IPS-18a (cell line): ENCODE data around the gene WFS1.

Experiments used
- H3K27ac ChIP-seq: one replicate; pipeline ENCODE4 v1.5.1; 2013; ENCODE audit warnings: low read length
- H3K27me3 ChIP-seq: one replicate; pipeline ENCODE4 v1.6.1; 2013; ENCODE audit warnings: mild to moderate bottlenecking, low read length; ENCODE audit not compliant: control insufficient read depth, insufficient read depth
- H3K36me3 ChIP-seq: one replicate; pipeline ENCODE4 v1.6.1; 2013; ENCODE audit warnings: low read depth, low read length; ENCODE audit not compliant: control insufficient read depth
- H3K4me1 ChIP-seq: one replicate; pipeline ENCODE4 v1.6.1; 2013; ENCODE audit warnings: low read depth, low read length; ENCODE audit not compliant: control insufficient read depth
- H3K4me3 ChIP-seq: one replicate; pipeline ENCODE4 v1.5.1; 2013; ENCODE audit warnings: low read length
- H3K9ac ChIP-seq: one replicate; pipeline ENCODE4 v1.6.1; 2013; ENCODE audit warnings: mild to moderate bottlenecking, low read length, moderate library complexity
- H3K9me3 ChIP-seq: one replicate; pipeline ENCODE4 v1.6.1; 2013; ENCODE audit warnings: low read depth, low read length; ENCODE audit not compliant: control insufficient read depth

The WFS1 gene

DNA sequence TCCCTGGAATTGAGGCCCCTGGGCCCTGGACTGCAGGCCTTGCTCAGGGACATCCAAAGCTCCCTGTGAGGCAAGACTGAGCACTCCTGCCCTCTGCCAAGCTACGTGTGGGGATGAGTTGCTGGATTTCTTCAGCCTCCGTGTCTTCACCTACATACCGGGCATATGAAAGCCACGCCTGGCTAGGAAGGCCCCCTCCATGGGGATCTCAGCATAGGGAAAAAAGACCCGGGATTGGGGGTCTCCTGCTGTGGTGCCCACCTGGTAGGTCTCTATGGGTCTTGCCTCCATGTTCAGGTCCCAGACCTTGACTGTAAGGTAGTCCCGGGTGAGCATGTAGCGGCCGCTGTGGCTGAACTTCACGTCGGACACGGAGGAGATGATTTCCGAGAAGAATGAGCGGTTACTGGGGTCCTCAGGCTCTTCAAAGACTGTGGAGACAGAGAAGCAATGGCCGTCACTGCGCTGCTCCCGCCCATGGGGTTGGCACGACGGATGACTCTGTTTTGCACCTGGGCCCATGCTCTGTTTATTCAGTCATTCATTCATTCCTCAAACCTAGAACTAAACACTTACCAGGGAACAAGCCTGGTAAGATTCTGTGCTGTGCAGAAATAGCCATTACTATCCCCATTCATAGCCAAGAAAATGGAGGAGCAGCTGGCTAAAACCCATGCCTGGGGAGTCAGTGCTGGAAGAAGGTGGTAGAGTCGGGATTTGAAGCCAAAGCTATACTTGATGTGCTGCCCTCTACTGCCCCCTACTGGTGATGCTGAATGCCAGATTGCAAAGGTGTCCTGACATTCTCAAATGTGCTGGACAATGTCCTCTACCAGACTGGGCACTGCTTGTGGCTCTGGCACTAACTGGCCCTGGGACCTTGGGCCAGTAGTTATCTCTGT lies 63.9 kb downstream of the WFS1 start:
- no peaks in the 10 kb centered on the region for H3K9me3 ChIP-seq
- H3K4me3 ChIP-seq, result no peak overlapping the region
- no peak overlapping the region for H3K27ac ChIP-seq
- no peak overlapping the region for H3K9ac ChIP-seq
- no peaks in the 10 kb centered on the region for H3K27me3 ChIP-seq
- no peaks in the 10 kb centered on the region for H3K36me3 ChIP-seq
- H3K4me1 ChIP-seq, result peaks cover 9% of the 10 kb centered on the region

DNA sequence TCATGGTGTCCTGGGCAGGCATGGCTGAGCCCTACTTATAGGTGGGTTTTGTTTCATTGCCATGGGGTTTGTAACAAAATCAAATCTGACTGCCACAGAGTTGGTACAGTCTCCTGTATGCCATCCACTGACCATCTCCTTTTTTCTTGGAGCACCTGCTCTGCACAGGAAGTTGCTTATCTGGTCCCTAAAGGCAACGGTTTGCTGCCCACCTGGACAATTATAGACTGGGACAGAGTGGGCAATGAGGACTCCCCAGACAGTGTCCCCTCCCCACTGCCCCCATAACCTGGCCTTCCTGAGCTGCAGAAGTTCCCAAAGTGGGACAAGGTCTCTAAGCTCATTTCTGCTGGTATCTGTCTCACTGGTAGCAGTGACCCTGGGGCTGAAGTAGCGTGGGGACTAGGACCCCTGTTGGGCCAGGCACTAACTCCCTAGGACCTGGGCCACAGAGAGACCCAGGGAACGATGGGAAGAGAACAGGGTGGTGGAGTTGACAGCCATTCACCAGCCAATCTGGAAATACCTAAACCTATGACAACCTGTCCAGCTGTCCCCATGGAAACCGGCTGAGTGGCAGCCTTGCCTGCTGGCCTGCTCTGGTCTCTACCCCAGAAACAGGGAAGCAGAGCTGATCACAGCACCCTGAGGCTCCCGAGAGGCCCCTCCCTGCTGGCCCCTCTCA lies 64.7 kb downstream of the WFS1 start:
- Histone ChIP-seq H3K9me3 (no peaks in the 10 kb centered on the region), H3K4me3 (no peak overlapping the region), H3K36me3 (no peaks in the 10 kb centered on the region), H3K27ac (no peak overlapping the region), H3K27me3 (no peaks in the 10 kb centered on the region), H3K9ac (no peak overlapping the region), H3K4me1 (peaks cover 9% of the 10 kb centered on the region)

DNA sequence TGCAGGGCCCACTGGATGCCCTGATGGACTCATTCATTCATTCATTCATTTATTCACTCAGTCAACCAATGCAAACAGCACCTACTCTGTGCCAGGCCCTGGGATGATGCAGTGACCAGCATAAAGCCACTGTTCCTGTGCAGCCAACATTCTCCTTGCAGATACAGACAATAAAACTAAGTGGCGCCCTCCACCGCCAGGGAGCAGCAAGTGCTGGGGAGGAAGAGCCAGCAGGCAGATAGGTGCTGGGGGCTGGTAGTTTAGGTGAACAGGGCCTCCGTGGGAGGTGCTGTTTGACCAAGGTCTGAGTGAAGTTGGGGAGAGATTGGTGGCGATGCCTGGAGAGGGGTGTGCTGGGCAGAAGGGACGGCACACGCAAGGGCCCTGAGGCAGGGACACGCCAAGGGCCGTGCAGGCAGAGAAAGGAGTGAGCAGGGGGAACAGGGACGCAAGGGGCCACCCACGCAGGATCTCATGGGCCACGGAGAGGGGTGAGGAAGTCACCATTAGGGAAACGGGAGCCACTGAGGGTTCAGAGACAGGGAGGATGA lies 65.5 kb downstream of the WFS1 start:
- Histone ChIP-seq H3K27me3 (no peaks in the 10 kb centered on the region), H3K27ac (no peak overlapping the region)

DNA sequence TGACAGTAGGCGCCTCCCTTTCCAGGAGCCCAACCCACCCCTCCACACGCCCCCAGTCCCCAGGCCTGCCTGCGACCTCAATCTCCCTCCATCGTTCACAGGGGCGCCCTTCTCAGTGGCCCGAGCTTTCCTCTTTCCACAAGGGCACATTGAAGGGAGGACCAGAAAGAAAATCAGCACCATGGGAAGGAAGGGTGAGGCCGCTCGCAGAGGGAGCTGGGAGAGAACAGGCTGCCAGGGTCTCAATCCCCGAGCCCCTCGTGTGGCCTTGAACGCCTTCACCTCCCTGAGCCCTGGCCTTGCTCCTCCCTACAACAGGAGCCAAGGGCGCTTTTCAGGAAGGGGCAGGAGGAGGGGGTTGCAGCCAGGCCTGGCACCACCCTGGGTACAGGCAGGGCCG lies 66.5 kb downstream of the WFS1 start:
- H3K9me3 ChIP-seq, result no peaks in the 10 kb centered on the region
- H3K27ac ChIP-seq, result no peak overlapping the region
- peaks cover 9% of the 10 kb centered on the region for H3K4me1 ChIP-seq
- no peak overlapping the region for H3K9ac ChIP-seq
- no peaks in the 10 kb centered on the region for H3K36me3 ChIP-seq
- H3K4me3 ChIP-seq, result no peak overlapping the region
- no peaks in the 10 kb centered on the region for H3K27me3 ChIP-seq

More for the DNA sequence above, 65.5 kb downstream of the WFS1 start:
- Histone ChIP-seq H3K4me3 (no peak overlapping the region), H3K4me1 (peaks cover 9% of the 10 kb centered on the region), H3K36me3 (no peaks in the 10 kb centered on the region), H3K9ac (no peak overlapping the region), H3K9me3 (no peaks in the 10 kb centered on the region)

DNA sequence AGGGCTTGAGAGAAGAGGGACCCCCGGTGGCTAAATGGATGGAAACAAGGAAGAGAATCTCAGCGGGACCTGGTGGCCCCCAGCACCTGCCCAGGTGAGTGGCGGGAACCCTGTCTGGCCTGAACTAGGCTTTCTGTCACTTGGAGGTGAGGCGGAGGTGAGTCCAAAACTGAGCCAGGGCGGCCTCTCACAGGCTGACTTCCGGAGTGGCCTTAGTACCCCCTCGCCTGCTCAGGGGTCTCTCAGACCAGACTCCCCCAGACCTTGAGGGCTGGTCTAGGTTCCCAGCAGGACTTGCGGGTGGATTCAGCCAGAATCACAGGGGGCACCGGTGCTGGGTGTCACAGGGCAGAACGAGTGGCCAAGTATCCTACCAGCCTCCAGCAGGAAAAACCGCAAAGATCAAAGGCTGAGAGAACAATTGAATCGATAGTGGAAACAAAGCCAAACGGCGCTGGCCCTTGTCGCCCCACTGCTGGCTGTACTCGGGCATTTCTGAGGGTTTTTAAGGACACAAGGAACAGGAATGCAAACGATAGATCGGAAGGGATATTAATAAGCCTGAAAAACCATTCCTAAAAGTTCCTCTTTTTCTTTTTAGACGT lies 67.8 kb downstream of the WFS1 start:
- peaks cover 9% of the 10 kb centered on the region for H3K4me1 ChIP-seq
- H3K36me3 ChIP-seq, result no peaks in the 10 kb centered on the region
- no peak overlapping the region for H3K9ac ChIP-seq
- no peak overlapping the region for H3K4me3 ChIP-seq
- no peaks in the 10 kb centered on the region for H3K27me3 ChIP-seq
- H3K27ac ChIP-seq, result no peak overlapping the region
- H3K9me3 ChIP-seq, result no peaks in the 10 kb centered on the region

DNA sequence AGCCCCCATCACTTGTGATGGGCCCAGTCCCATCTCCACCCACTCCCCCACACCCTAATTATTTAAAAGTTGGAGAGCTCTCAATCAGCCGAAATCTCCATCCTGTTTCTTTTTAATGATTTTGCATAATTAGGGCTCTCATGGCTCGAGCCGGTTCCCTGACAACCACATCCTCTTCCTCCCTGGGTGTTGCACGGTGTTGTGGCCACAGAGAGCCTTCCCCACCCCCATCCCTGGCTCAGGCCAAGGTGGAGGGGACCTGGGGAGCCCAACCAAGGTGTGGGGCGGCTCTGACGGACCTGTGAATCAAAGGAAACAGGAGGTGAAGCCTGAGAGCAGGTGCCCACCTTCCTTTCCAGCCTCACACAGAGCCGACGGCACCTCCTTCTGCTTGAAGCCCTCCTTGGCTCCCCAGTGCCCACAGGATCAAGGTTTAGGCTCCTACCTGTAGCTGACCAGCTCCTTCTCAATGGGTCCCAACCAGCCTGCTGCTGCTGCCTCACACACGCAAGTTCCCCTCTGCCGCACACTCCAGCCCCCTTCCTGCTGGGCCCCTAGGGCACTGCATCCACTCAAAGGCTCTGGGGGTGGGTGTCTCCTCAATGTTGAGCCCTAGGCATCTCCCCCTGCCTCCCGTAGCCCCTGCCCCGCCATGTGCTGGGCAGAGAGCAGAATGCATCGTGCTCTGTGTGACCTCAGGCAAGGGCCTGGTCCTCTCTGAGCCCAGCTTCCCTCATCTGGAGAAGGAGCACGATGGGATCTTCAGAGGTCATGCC lies 68.7 kb downstream of the WFS1 start:
- Histone ChIP-seq H3K36me3 (no peaks in the 10 kb centered on the region), H3K9ac (no peak overlapping the region), H3K27ac (no peak overlapping the region), H3K27me3 (no peaks in the 10 kb centered on the region), H3K4me1 (peaks cover 9% of the 10 kb centered on the region), H3K4me3 (no peak overlapping the region), H3K9me3 (no peaks in the 10 kb centered on the region)

DNA sequence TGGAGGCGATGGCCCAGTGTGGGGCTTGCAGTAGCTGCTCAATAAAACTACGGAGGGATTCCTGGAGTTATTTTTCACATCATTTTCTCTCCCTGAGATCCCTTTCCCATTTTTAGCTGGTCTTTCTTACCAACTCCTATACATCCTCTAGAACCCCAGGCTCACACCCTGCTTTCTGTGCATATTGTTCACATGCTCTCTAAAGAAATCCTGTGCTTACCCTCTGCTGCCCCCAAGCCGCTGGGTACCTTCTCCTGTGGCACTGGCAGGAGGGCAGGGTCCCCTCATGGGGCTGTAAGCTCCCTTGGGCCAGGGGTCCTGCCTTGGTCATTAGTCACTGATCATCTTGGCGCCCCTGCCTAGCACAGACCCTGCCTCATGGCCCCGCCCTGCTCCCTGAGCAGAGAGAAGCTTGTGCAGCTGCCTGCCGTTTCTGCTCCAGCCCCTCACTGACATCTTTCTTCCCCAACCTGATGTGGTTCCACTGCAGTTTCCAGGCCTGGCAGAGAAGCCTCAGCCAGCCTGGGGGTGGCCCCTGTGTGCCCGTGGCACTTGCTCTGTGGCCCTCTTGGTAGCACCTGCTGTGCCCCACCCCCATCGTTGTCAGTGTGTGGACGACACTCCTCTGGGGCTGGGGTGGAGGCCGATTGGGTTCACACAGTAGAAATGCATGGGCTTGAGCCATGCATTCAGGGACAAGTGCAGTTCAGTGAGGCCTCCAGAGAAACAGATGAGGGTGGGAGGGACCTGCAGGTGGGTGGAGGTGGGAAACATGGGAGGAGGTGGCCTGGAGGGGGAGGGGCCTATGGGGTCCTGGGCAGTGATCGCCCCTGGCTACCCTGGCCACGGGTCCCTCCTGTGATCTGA lies 69.5 kb downstream of the WFS1 start:
- Histone ChIP-seq H3K9me3 (no peaks in the 10 kb centered on the region), H3K4me1 (peaks cover 9% of the 10 kb centered on the region), H3K27me3 (no peaks in the 10 kb centered on the region), H3K36me3 (no peaks in the 10 kb centered on the region), H3K4me3 (no peak overlapping the region), H3K9ac (no peak overlapping the region), H3K27ac (no peak overlapping the region)

DNA sequence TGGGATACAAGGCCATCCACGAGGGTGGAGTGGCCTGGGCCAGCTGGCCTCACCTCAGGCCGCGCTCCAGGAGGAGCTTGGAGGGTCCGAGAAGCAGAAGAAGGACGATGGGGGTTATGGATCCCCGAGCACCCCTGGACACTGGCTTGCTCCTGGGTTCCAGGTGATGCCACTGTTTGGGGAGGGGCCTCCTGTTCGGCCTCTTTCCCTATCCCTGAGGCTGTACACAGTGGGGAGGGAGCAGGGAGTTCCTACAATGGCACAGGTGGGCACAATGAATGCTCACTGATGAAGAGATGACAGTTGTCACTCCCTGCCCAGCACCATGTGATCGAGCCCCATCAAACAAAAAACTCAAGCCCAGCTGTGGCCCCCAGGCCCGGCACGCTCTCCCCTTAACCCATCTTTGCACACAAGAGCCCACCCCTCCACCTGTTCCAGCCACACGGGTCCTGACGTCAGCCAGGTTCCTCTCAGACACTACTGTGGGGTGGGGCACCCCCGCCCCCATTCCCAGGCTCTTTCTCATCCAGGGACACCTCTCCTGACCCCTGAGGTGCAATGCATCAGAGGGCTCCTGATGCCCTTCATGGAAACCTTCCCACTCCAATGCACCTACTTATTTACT lies 70.3 kb downstream of the WFS1 start:
- Histone ChIP-seq H3K9ac (no peak overlapping the region), H3K27me3 (no peaks in the 10 kb centered on the region), H3K9me3 (no peaks in the 10 kb centered on the region), H3K27ac (no peak overlapping the region), H3K36me3 (no peaks in the 10 kb centered on the region), H3K4me1 (peaks cover 9% of the 10 kb centered on the region), H3K4me3 (no peak overlapping the region)

DNA sequence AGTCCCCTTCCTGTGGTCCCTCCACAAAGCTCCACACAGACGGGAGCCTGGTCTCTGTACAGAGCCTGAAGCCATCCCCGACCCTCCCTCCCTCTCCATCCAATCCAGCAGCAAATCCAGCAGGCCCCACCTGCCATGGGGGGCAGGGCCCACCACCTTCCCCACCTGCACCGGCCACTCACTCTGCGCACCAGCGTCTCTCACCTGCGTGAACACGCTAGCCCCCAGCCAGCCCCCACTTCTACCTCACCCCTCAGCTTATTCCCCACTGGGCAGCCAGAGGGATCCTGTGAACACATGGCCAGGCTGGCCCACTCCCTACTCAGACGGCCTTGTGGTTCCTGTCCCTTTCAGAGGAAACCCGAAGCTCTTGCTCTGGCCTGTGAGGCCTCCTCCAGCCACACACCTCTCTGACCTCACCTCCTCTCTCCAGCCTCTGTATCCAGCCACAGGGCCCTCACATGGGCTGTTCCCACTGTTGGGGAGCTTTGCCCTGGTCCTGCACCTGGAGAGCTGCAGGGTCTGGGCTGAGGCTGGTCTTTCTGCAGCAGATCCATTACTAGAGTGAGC lies 70.9 kb downstream of the WFS1 start:
- Histone ChIP-seq H3K27ac (no peak overlapping the region), H3K9ac (no peak overlapping the region), H3K4me3 (no peak overlapping the region), H3K36me3 (no peaks in the 10 kb centered on the region), H3K9me3 (no peaks in the 10 kb centered on the region), H3K4me1 (peaks cover 9% of the 10 kb centered on the region), H3K27me3 (no peaks in the 10 kb centered on the region)

DNA sequence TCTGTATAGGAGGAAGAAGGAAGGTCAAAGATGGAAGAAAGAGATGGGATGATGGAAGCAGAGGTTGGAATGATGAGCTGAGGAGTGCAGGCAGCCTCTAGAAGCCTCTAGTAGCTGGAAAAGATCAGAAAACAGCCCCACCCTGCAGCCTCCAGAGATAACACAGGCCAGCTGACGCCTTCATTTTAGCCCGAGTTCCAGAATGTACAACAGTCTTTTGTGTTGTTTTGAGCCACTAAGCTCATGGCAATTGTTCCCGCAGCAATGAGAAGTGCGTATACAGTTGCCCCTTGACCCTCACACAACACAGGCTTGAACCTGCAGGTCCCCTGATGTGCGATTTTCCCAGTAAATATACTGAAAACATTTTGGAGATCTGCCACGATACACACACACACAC lies 72.0 kb downstream of the WFS1 start:
- Histone ChIP-seq H3K9me3 (no peaks in the 10 kb centered on the region), H3K27ac (no peak overlapping the region), H3K36me3 (no peaks in the 10 kb centered on the region), H3K9ac (no peak overlapping the region), H3K4me1 (peaks cover 9% of the 10 kb centered on the region), H3K4me3 (no peak overlapping the region), H3K27me3 (no peaks in the 10 kb centered on the region)
